OCI-LY7 (cell line): ENCODE results near the gene CNOT11. TPM values are rescaled to one million over a fixed set of nuclear protein-coding genes. Genes with fewer than 3 reads are reported as not detected.

Experiments used
- BruUV-seq: library from RNA; stranded (reverse); fragments of 400-500 nt; replicated peaks from 2 replicates; lab custom pipeline; 2021; lab: Mats Ljungman, UMichigan
- CTCF ChIA-PET: fragments of 300-600 bp; sonication (Branson Sonifier 250); formaldehyde crosslinking; loops from one replicate; lab custom pipeline; 2022; ENCODE audit warnings: antibody characterized with exemption; ENCODE audit not compliant: unreplicated experiment; lab: Charles Lee
- POLR2A ChIA-PET: fragments of 300-600 bp; sonication (Branson Sonifier 250); formaldehyde crosslinking; loops from one replicate; lab custom pipeline; 2022; ENCODE audit warnings: antibody characterized with exemption; lab: Charles Lee
- DNase-seq: peaks from one replicate; pipeline ENCODE4 v3.0.0-alpha.2; 2015; ENCODE audit warnings: low spot score
- H2AFZ ChIP-seq: fragments of 200-600 bp; sonication (generic), shearing (Covaris generic); 2 replicates; pipeline ENCODE4 v1.6.1; 2014; ENCODE audit warnings: mild to moderate bottlenecking, antibody characterized with exemption, low read length, moderate library complexity
- H3K27ac ChIP-seq: fragments of 200-600 bp; sonication (generic); 2 replicates; pipeline ENCODE4 v1.5.1; 2014; ENCODE audit warnings: mixed run types, low read depth, mild to moderate bottlenecking, moderate library complexity, low read length, inconsistent platforms; ENCODE audit not compliant: poor library complexity, severe bottlenecking
- H3K36me3 ChIP-seq: fragments of 200-600 bp; sonication (generic); 2 replicates; pipeline ENCODE4 v1.6.1; 2014; ENCODE audit warnings: mild to moderate bottlenecking, antibody characterized with exemption, low read length, moderate library complexity, mixed read lengths; ENCODE audit not compliant: insufficient read depth
- H3K4me1 ChIP-seq: fragments of 200-600 bp; sonication (generic); 2 replicates; pipeline ENCODE4 v1.5.1; 2014; ENCODE audit warnings: mild to moderate bottlenecking, low read length; ENCODE audit not compliant: insufficient read depth, poor library complexity, severe bottlenecking
- H3K4me2 ChIP-seq: fragments of 200-600 bp; sonication (generic); 2 replicates; pipeline ENCODE4 v1.6.1; 2014; ENCODE audit warnings: mild to moderate bottlenecking, low read length
- H3K4me3 ChIP-seq: fragments of 200-600 bp; sonication (generic); 2 replicates; pipeline ENCODE4 v1.5.1; 2014; ENCODE audit warnings: mild to moderate bottlenecking, low read depth, low read length; ENCODE audit not compliant: poor library complexity, severe bottlenecking
- H3K79me2 ChIP-seq: fragments of 200-600 bp; sonication (generic); 2 replicates; pipeline ENCODE4 v1.6.1; 2016; ENCODE audit warnings: low read depth, mild to moderate bottlenecking, low read length, moderate library complexity, mixed read lengths; ENCODE audit not compliant: insufficient read depth
- H3K9me2 ChIP-seq: fragments of 200-600 bp; sonication (generic); 2 replicates; pipeline ENCODE4 v1.6.1; 2016; ENCODE audit warnings: mild to moderate bottlenecking, low read length, mixed read lengths; ENCODE audit not compliant: insufficient read depth
- H3K9me3 ChIP-seq: fragments of 200-600 bp; sonication (generic); 2 replicates; pipeline ENCODE4 v1.6.1; 2014; ENCODE audit warnings: mild to moderate bottlenecking, mixed run types, low read length, mixed read lengths
- H4K20me1 ChIP-seq: fragments of 200-600 bp; sonication (generic); 2 replicates; pipeline ENCODE4 v1.6.1; 2014; ENCODE audit warnings: mild to moderate bottlenecking, antibody characterized with exemption, low read length, moderate library complexity, mixed read lengths; ENCODE audit not compliant: insufficient read depth
- CTCF ChIP-seq: fragments of 200-600 bp; sonication (generic); conservative IDR thresholded peaks from 2 replicates; pipeline ENCODE4 v1.5.1; 2014; ENCODE audit warnings: mild to moderate bottlenecking, antibody characterized with exemption, low read length, moderate library complexity, mixed read lengths
- EZH2phosphoT487 ChIP-seq: fragments of 200-600 bp; sonication (generic); IDR thresholded peaks from 2 replicates; pipeline ENCODE4 v1.6.1; 2018; ENCODE audit warnings: low read depth, borderline replicate concordance, mild to moderate bottlenecking, mixed run types, antibody characterized with exemption, low read length, moderate library complexity, mixed read lengths
- intact Hi-C: fragments of 100-400 bp; cut with micrococcal nuclease; formaldehyde crosslinking; loops from one replicate; pipeline ENCODE4 v1.10.0; 2022; ENCODE audit not compliant: unreplicated experiment
- total RNA-seq, 2 experiments: library from RNA; depleted of rRNA in 1 of 2; stranded (reverse); fragments of >200 nt in 1 of 2; shearing (Covaris generic) in 1 of 2; gene quantifications; 2 replicates each; pipeline ENCODE4 v1.2.3, GENCODE V29; 2014 to 2022

The CNOT11 gene
- total RNA-seq, 2 experiments from 2014 or later = 45.7 to 71.9 TPM

GRCh38 chr2:101306410-101306809, 53.7 kb downstream of the CNOT11 start:
- no peak overlapping the region for H3K27ac ChIP-seq
- H3K4me2 ChIP-seq = peak overlapping the region; percentile 74
- H3K9me2 ChIP-seq = no peaks in the 10 kb centered on the region
- intact Hi-C loops = no loop called here
- H3K79me2 ChIP-seq = peaks cover 11% of the 10 kb centered on the region; the same call in 1 of the 2 replicates
- H3K9me3 ChIP-seq = no peaks in the 10 kb centered on the region
- BruUV-seq = no TSS peak
- ChIA-PET POLR2A (no interaction called here), CTCF (no interaction called here)
- H3K4me1 ChIP-seq = peaks cover 16% of the 10 kb centered on the region
- no peak for DNase-seq
- no peak overlapping the region for H2AFZ ChIP-seq
- TF ChIP-seq CTCF (no peak), EZH2phosphoT487 (no peak)
- peak overlapping the region; percentile 69 for H3K4me3 ChIP-seq
- H3K36me3 ChIP-seq = no peaks in the 10 kb centered on the region
- H4K20me1 ChIP-seq = no peaks in the 10 kb centered on the region

GRCh38 chr2:101307503-101307902, 54.8 kb downstream of the CNOT11 start:
- no peaks in the 10 kb centered on the region for H3K36me3 ChIP-seq
- no peak overlapping the region for H2AFZ ChIP-seq
- H3K9me3 ChIP-seq = no peaks in the 10 kb centered on the region
- H3K4me3 ChIP-seq = peak overlapping the region; percentile 69
- H3K4me2 ChIP-seq = peak overlapping the region; percentile 74
- intact Hi-C loops = no loop called here
- no peak for DNase-seq
- peaks cover 11% of the 10 kb centered on the region; the same call in 1 of the 2 replicates for H3K79me2 ChIP-seq
- BruUV-seq = no TSS peak
- H3K4me1 ChIP-seq = peaks cover 16% of the 10 kb centered on the region
- no peaks in the 10 kb centered on the region for H3K9me2 ChIP-seq
- no peak for TF ChIP-seq EZH2phosphoT487
- TF ChIP-seq CTCF = no peak
- POLR2A ChIA-PET = no interaction called here
- no peaks in the 10 kb centered on the region for H4K20me1 ChIP-seq
- no peak overlapping the region for H3K27ac ChIP-seq
- CTCF ChIA-PET = no interaction called here

GRCh38 chr2:101307950-101308431, 55.3 kb downstream of the CNOT11 start:
- Histone ChIP-seq H3K27ac (no peak overlapping the region), H3K4me3 (peak overlapping the region; percentile 69), H3K9me2 (no peaks in the 10 kb centered on the region), H4K20me1 (no peaks in the 10 kb centered on the region), H3K4me1 (peaks cover 16% of the 10 kb centered on the region), H2AFZ (peak overlapping the region; percentile 23; the same call in 1 of the 2 replicates), H3K36me3 (no peaks in the 10 kb centered on the region), H3K4me2 (peak overlapping the region; percentile 74), H3K79me2 (peaks cover 11% of the 10 kb centered on the region; the same call in 1 of the 2 replicates), H3K9me3 (no peaks in the 10 kb centered on the region)
- ChIA-PET CTCF (no interaction called here), POLR2A (interaction anchor here (0.8 to 1.1 kb wide), 2 partner anchors 52 to 60 kb away, joined by 3 read pairs; no protein-coding TSS in a partner anchor)
- intact Hi-C loops = no loop called here
- peak; percentile 4 for DNase-seq
- TF ChIP-seq EZH2phosphoT487 = no peak
- BruUV-seq = no TSS peak
